IMR-90 (cell line): ENCODE data around the gene DERL3. TPM values are rescaled to one million over a fixed set of nuclear protein-coding genes. Genes with fewer than 3 reads are reported as not detected.

Experiments used
- ATAC-seq: fragments of 200-7000 bp; cut with Tn5 transposase; 2 replicates; pipeline ENCODE4 v1.9.1; 2020; ENCODE audit warnings: low read depth, mild to moderate bottlenecking, moderate library complexity
- BruUV-seq: library from RNA; stranded (reverse); fragments of 400-500 nt; replicated peaks from 2 replicates; lab custom pipeline; 2021; lab: Mats Ljungman, UMichigan
- CTCF ChIA-PET: fragments of 300-600 bp; formaldehyde crosslinking; extraction: SDS; loops from one replicate; lab custom pipeline; 2021; ENCODE audit warnings: antibody characterized with exemption; lab: Yijun Ruan, JAX
- POLR2A ChIA-PET: fragments of 300-600 bp; sonication (Branson Sonifier 250); formaldehyde crosslinking; loops from one replicate; lab custom pipeline; 2022; ENCODE audit warnings: antibody characterized with exemption; ENCODE audit not compliant: unreplicated experiment; lab: Charles Lee
- DNase-seq: peaks from one replicate; pipeline ENCODE4 v3.0.0; 2013
- H2AFZ ChIP-seq: replicated peaks from 2 replicates; pipeline ENCODE3; 2013; ENCODE audit warnings: low read length, mild to moderate bottlenecking; ENCODE audit not compliant: poor library complexity
- H2AK5ac ChIP-seq: 2 replicates; pipeline ENCODE4 v1.6.1; 2013; ENCODE audit warnings: low read depth, low read length, inconsistent platforms
- H2AK9ac ChIP-seq: replicated peaks from 2 replicates; pipeline ENCODE3; 2013; ENCODE audit warnings: mild to moderate bottlenecking, low read depth, low read length, moderate library complexity; ENCODE audit not compliant: poor library complexity
- H2BK120ac ChIP-seq: 2 replicates; pipeline ENCODE4 v1.6.1; 2013; ENCODE audit warnings: low read depth, low read length, inconsistent platforms
- H2BK15ac ChIP-seq: 3 replicates; pipeline ENCODE4 v1.6.1; 2013; ENCODE audit warnings: low read depth, low read length, inconsistent platforms
- H2BK20ac ChIP-seq: 2 replicates; pipeline ENCODE4 v1.6.1; 2013; ENCODE audit warnings: low read depth, mild to moderate bottlenecking, inconsistent platforms, low read length, moderate library complexity
- H2BK5ac ChIP-seq: 2 replicates; pipeline ENCODE4 v1.6.1; 2013; ENCODE audit warnings: mild to moderate bottlenecking, low read depth, low read length, inconsistent platforms; ENCODE audit not compliant: poor library complexity, severe bottlenecking
- H3K14ac ChIP-seq: replicated peaks from 2 replicates; pipeline ENCODE4 v1.6.1; 2013; ENCODE audit warnings: low read depth, low read length, inconsistent platforms
- H3K18ac ChIP-seq: 2 replicates; pipeline ENCODE4 v1.6.1; 2013; ENCODE audit warnings: low read depth, low read length, control low read depth
- H3K23ac ChIP-seq: 2 replicates; pipeline ENCODE4 v1.6.1; 2013; ENCODE audit warnings: low read depth, low read length, inconsistent platforms
- H3K27ac ChIP-seq: 2 replicates; pipeline ENCODE4 v1.5.1; 2013; ENCODE audit warnings: mild to moderate bottlenecking, control low read depth, low read length; ENCODE audit not compliant: insufficient read depth
- H3K27me3 ChIP-seq: 2 replicates; pipeline ENCODE4 v1.6.1; 2013; ENCODE audit warnings: low read length; ENCODE audit not compliant: control insufficient read depth, insufficient read depth
- H3K36me3 ChIP-seq: 2 replicates; pipeline ENCODE4 v1.6.1; 2013; ENCODE audit warnings: low read length, mixed read lengths; ENCODE audit not compliant: control insufficient read depth, insufficient read depth
- H3K4ac ChIP-seq: 2 replicates; pipeline ENCODE4 v1.6.1; 2013; ENCODE audit warnings: low read depth, low read length, inconsistent platforms
- H3K4me1 ChIP-seq: 2 replicates; pipeline ENCODE4 v1.6.1; 2013; ENCODE audit warnings: low read length, mixed read lengths; ENCODE audit not compliant: control insufficient read depth, insufficient read depth
- H3K4me2 ChIP-seq: 2 replicates; pipeline ENCODE4 v1.6.1; 2013; ENCODE audit warnings: low read depth, mild to moderate bottlenecking, control low read depth, low read length, moderate library complexity
- H3K4me3 ChIP-seq: 2 replicates; pipeline ENCODE4 v1.5.1; 2013; ENCODE audit warnings: low read depth, mild to moderate bottlenecking, control low read depth, low read length, moderate library complexity; ENCODE audit not compliant: insufficient read depth
- H3K56ac ChIP-seq: 2 replicates; pipeline ENCODE4 v1.6.1; 2013; ENCODE audit warnings: low read length, inconsistent platforms; ENCODE audit not compliant: insufficient read depth; ENCODE audit errors: extremely low read depth
- H3K79me1 ChIP-seq, 2 experiments: 2 replicates each; pipeline ENCODE4 v1.6.1; 2013; ENCODE audit warnings: low read length in 2 of 2, inconsistent platforms in 1 of 2, low read depth in 1 of 2
- H3K9ac ChIP-seq: 2 replicates; pipeline ENCODE4 v1.6.1; 2013; ENCODE audit warnings: low read depth, low read length, control low read depth
- H3K9me1 ChIP-seq: 2 replicates; pipeline ENCODE4 v1.6.1; 2013; ENCODE audit warnings: low read length, inconsistent platforms; ENCODE audit not compliant: insufficient read depth
- H3K9me3 ChIP-seq: 2 replicates; pipeline ENCODE4 v1.6.1; 2013; ENCODE audit warnings: low read length; ENCODE audit not compliant: control insufficient read depth, insufficient read depth
- H4K20me1 ChIP-seq: 2 replicates; pipeline ENCODE4 v1.6.1; 2013; ENCODE audit warnings: low read length, inconsistent platforms; ENCODE audit not compliant: insufficient read depth
- H4K5ac ChIP-seq: 2 replicates; pipeline ENCODE4 v1.6.1; 2013; ENCODE audit warnings: mild to moderate bottlenecking, low read depth, low read length, control low read depth
- H4K8ac ChIP-seq, 2 experiments: 2 replicates each; pipeline ENCODE4 v1.6.1; 2013; ENCODE audit warnings: low read depth in 2 of 2, low read length in 2 of 2, control low read depth in 1 of 2, inconsistent platforms in 1 of 2
- H4K91ac ChIP-seq: 2 replicates; pipeline ENCODE4 v1.6.1; 2013; ENCODE audit warnings: low read depth, low read length, inconsistent platforms; ENCODE audit not compliant: insufficient read depth
- CEBPB ChIP-seq: IDR thresholded peaks from 2 replicates; pipeline ENCODE4 v1.6.1; 2012; ENCODE audit warnings: low read depth, low read length, improper control_type of control experiment
- CHD1 ChIP-seq: IDR thresholded peaks from 2 replicates; pipeline ENCODE4 v1.6.1; 2012; ENCODE audit warnings: low read depth, low read length, improper control_type of control experiment
- ELK1 ChIP-seq: fragments of 150-350 bp; IDR thresholded peaks from 2 replicates; pipeline ENCODE4 v1.6.1; 2016; ENCODE audit warnings: low read depth, mild to moderate bottlenecking, low read length, moderate library complexity, borderline replicate concordance
- FOS ChIP-seq: fragments of 150-350 bp; IDR thresholded peaks from 2 replicates; pipeline ENCODE4 v1.6.1; 2016; ENCODE audit warnings: low read depth, low read length
- MAFK ChIP-seq: IDR thresholded peaks from 2 replicates; pipeline ENCODE4 v1.6.1; 2012; ENCODE audit warnings: low read depth, low read length, improper control_type of control experiment
- MAZ ChIP-seq: IDR thresholded peaks from 2 replicates; pipeline ENCODE4 v1.6.1; 2012; ENCODE audit warnings: low read depth, mild to moderate bottlenecking, low read length, improper control_type of control experiment, moderate library complexity, borderline replicate concordance
- MXI1 ChIP-seq: IDR thresholded peaks from 2 replicates; pipeline ENCODE4 v1.6.1; 2012; ENCODE audit warnings: low read depth, mild to moderate bottlenecking, low read length, moderate library complexity, borderline replicate concordance
- NFE2L2 ChIP-seq: fragments of 150-350 bp; IDR thresholded peaks from 2 replicates; pipeline ENCODE4 v1.6.1; 2016; ENCODE audit warnings: low read depth, mild to moderate bottlenecking, low read length
- RCOR1 ChIP-seq: IDR thresholded peaks from 2 replicates; pipeline ENCODE4 v1.6.1; 2012; ENCODE audit warnings: mild to moderate bottlenecking, low read length, improper control_type of control experiment; ENCODE audit not compliant: insufficient replicate concordance
- RFX5 ChIP-seq: IDR thresholded peaks from 2 replicates; pipeline ENCODE4 v1.8.0; 2012; ENCODE audit warnings: low read depth, mild to moderate bottlenecking, low read length, moderate library complexity
- SMC3 ChIP-seq: fragments of 150-350 bp; IDR thresholded peaks from 2 replicates; pipeline ENCODE4 v1.6.1; 2016; ENCODE audit warnings: low read depth, mild to moderate bottlenecking, antibody characterized with exemption, low read length, moderate library complexity
- WGBS, 2 experiments: methylation state at CpG; one replicate each; pipeline versions ENCODE4 v1.1.5 to v1.1.7; 2013; ENCODE audit warnings: missing lambda C conversion rate in 2 of 2; ENCODE audit not compliant: insufficient read length in 1 of 2; ENCODE audit errors: extremely low coverage in 2 of 2; 5-methylcytosine and 5-hydroxymethylcytosine counted together
- dilution Hi-C: fragments of 300-500 bp; cut with HindIII; formaldehyde crosslinking; loops from one replicate; pipeline ENCODE4 v1.14.3; 2018; ENCODE audit warnings: low sequenced_read_pairs; ENCODE audit not compliant: unreplicated experiment
- in situ Hi-C: fragments of 300-500 bp; cut with MboI; formaldehyde crosslinking; loops from 3 replicates; pipeline ENCODE4 v1.14.3; 2019; ENCODE audit warnings: low sequenced_read_pairs, inconsistent platforms, mixed read lengths
- intact Hi-C: fragments of 100-400 bp; cut with micrococcal nuclease; formaldehyde crosslinking; loops from 2 replicates; pipeline ENCODE4 v1.10.0; 2022
- polyA plus RNA-seq, 3 experiments: library from polyadenylated mRNA; depleted of rRNA; stranded (reverse); fragments of >200 nt; gene quantifications; 2 replicates each; pipeline ENCODE4 v1.2.3, GENCODE V29; 2012; ENCODE audit warnings: low replicate concordance in 1 of 3
- total RNA-seq: library from RNA; depleted of rRNA; stranded (reverse); fragments of >200 nt; gene quantifications from 2 replicates; pipeline ENCODE4 v1.2.3, GENCODE V29; 2012

Gene DERL3
- total and polyA plus RNA-seq, 2 of the 4 experiments (the other 2 are of a cell fraction): 0.18 to 0.62 TPM

- Histone ChIP-seq H3K14ac (peak overlapping the region; percentile 52), H3K23ac (peak overlapping the region; percentile 63; the same call in 1 of the 2 replicates), H3K9me1 (no peaks in the 10 kb centered on the region), H3K27ac (no peak overlapping the region), H3K4me1 (peaks cover 19% of the 10 kb centered on the region), H3K4ac (peak overlapping the region; percentile 78), H4K8ac (peak overlapping the region in 1 of 2 experiments; percentile 80; a peak in 2 of 4 replicates), H2BK15ac (peak overlapping the region; percentile 64; the same call in 1 of the 3 replicates), H3K36me3 (no peaks in the 10 kb centered on the region), H3K4me3 (no peak overlapping the region), H2BK20ac (peak overlapping the region; percentile 16; the same call in 1 of the 2 replicates), H3K9ac (no peak overlapping the region), H3K27me3 (no peaks in the 10 kb centered on the region; the same call in 1 of the 2 replicates), H3K79me1 (no peaks in the 10 kb centered on the region), H3K9me3 (no peaks in the 10 kb centered on the region), H3K18ac (no peak overlapping the region), H3K4me2 (no peak overlapping the region), H2AK9ac (peak overlapping the region; percentile 69), H2AK5ac (peak overlapping the region; percentile 61), H4K91ac (peak overlapping the region; percentile 32), H2BK5ac (no peak overlapping the region), H3K56ac (no peak overlapping the region), H4K20me1 (no peaks in the 10 kb centered on the region), H2AFZ (peak overlapping the region; percentile 78), H4K5ac (no peak overlapping the region), H2BK120ac (peak overlapping the region; percentile 59; the same call in 1 of the 2 replicates)
- in situ Hi-C loops (loop anchor here (10.0 kb wide), 1 partner anchor 321 kb away; no protein-coding TSS in a partner anchor), intact Hi-C loops (loop anchor here (5.0 kb wide), 3 partner anchors 74 to 304 kb away; partner anchors contain the start of gene MMP11), dilution Hi-C loops (no loop called here)
- WGBS, 2 experiments: 73% methylated on average over 5 of the region's 7 CpGs; no CpG with 5 or more reads in 1 of the 2 experiments
- BruUV-seq: no TSS peak
- ChIA-PET CTCF (interaction anchor here (0.6 to 1.4 kb wide), 3 partner anchors 75 to 118 kb away, joined by 3 to 8 read pairs (median 4); no protein-coding TSS in a partner anchor), POLR2A (no interaction called here)
- no peak for DNase-seq
- TF ChIP-seq RFX5 (no peak), MXI1 (no peak), SMC3 (no peak), MAFK (no peak), MAZ (no peak), CHD1 (no peak), CEBPB (no peak), FOS (no peak), ELK1 (no peak), NFE2L2 (no peak), RCOR1 (no peak)
- no peak for ATAC-seq
Measured at GRCh38 chr22:23846081-23846469, 7.3 kb upstream of the DERL3 start.
